ENCODE data around the gene SLC25A5.

SLC25A5 gene

DNA sequence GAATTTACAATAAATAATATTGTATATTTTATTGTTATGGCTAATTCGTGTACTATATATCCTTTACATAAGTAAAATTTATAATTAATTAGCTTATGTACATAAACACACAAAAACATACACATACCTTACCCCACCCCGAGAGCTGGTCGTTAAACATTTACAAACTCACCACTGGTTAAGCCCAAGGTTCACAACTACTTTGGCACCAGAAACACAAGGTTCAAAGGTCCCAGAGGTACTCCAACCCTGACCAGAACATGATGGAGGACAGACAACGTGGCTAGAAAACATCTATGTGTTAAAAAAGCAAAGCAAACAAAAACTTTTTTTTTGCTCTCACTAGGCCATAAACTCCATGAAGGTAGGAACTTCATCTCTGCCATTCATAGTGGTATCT, 37.7 kb downstream of the SLC25A5 start:
- no peak for DNase-seq (ENCODE audit: low spot score)

DNA sequence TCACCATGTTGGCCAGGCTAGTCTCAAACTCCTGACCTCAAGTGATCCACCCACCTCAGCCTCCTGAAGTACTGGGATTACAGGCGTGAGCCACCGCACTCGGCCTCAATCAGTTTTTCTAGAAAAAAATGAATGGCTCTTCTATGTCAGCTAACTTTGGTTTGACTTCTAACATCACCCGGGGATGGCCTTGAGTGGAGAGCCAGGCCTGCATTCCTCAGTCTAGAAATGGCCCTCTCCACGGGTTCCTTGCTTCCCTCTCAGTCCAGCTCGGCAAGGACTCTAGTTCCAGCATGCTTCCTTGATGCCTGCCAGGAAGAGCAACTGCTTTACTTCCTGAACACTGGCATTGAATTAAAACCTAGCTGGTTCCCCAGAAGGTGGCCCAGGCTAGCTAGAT, 39.0 kb downstream of the SLC25A5 start:
- no peak for DNase-seq (ENCODE audit: low spot score)

DNA sequence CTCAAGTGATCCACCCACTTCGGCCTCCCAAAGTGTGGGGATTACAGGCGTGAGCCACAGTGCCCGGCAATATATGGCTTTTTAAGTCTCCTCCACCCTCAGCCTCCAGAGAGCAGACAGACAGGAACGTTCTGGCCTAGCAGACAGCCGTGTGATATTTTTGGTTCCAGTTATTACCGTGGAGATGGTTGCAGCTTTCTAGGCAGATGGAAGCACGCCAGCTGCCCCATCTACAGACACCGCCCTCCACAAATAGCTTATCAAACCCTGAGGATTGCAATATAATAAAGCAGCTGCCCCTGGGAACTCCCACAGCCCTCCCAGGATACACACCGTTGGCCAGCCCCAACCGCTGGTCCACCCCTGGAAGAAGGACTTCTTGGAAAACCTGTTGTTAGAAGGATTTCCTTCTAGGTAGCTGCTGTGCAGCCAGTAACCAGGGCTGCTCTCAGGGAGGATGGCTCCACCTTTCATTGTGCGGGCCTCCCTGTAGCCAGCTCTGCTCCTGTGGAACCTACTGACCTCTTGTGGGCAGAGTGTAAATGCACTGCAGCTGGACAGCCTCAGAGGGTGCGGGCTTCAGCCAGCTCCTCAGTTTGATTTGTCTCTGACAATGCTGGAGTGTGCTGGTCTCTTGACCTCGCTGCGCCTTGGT, 44.0 kb downstream of the SLC25A5 start:
- peak; percentile 70 for DNase-seq (ENCODE audit: low spot score)

DNA sequence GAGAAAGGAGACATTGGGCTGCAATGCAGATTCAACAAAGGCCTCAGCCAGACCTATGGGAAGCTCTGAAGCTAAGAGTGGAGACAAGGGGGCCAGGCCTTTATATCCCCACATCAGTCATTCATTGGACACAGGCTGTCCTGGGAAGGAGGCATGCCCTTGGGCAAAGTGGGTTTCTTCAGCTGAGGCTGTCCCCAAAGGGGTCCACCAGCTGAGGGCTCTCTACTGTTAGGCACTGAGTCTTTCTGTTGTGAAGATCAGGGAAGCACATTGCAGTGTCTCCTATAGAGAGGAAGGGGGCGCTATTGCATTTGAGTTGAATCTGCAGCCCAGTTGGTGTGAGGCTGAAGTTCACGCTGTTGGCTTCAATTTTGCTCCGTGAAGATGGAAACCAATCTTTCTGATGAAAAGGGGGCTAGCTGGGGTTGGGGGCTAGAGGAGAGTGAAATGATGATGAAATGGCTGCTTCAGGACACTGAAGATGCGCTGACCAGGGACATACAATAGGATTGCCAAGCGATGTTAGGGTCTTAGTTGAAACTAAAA, 48.0 kb downstream of the SLC25A5 start:
- DNase-seq (ENCODE audit: low spot score) = peak; percentile 49

DNA sequence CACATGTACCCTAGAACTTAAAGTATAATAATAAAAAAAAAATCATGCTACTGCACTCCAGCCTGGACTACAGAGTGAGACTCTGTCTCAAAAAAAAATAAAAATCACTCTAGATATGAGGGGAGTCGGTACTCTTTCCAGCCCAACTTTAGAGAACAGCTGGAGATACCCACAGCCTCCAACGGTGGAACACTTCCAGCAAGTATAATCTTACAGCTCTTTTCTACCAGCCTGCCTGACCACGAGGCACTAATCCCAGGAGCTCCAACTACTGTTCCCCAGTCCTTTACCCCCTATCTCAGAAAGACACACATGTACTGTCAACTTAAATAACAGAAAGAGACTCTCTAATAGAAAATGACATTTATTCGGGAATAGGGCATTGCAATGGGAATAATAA, 50.1 kb downstream of the SLC25A5 start:
- DNase-seq (ENCODE audit: low spot score) = no peak
